HepG2 (cell line): ENCODE data around the gene TLE5. TPM values are rescaled to one million over a fixed set of nuclear protein-coding genes. Genes with fewer than 3 reads are reported as not detected.

Experiments
- AFF4 ChIP-seq: sonication (generic); formaldehyde crosslinking; IDR thresholded peaks from 2 replicates; pipeline ENCODE4 v1.4.0; 2020; ENCODE audit warnings: missing genetic modification reagents
- BCL6 ChIP-seq: IDR thresholded peaks from 2 replicates; pipeline ENCODE4 v1.6.1; 2016; ENCODE audit warnings: missing genetic modification reagents, missing compliant biosample characterization
- CAMTA2 ChIP-seq: sonication (generic); formaldehyde crosslinking; IDR thresholded peaks from 2 replicates; pipeline ENCODE4 v1.4.0; 2020; ENCODE audit warnings: mild to moderate bottlenecking, missing genetic modification reagents, borderline replicate concordance
- ELF1 ChIP-seq: sonication (generic); formaldehyde crosslinking; IDR thresholded peaks from 2 replicates; pipeline ENCODE4 v1.4.0; 2020; ENCODE audit warnings: missing genetic modification reagents
- FOXO1 ChIP-seq: sonication (generic); formaldehyde crosslinking; IDR thresholded peaks from 2 replicates; pipeline ENCODE4 v1.4.0; 2020; ENCODE audit warnings: missing genetic modification reagents
- GPN1 ChIP-seq: sonication (generic); formaldehyde crosslinking; IDR thresholded peaks from 2 replicates; pipeline ENCODE4 v1.5.1; 2020; ENCODE audit warnings: missing genetic modification reagents, borderline replicate concordance
- HBP1 ChIP-seq: IDR thresholded peaks from 2 replicates; pipeline ENCODE4 v1.6.1; 2016; ENCODE audit warnings: low read depth, control low read depth
- KDM6A ChIP-seq: IDR thresholded peaks from 2 replicates; pipeline ENCODE4 v1.6.1; 2016; ENCODE audit warnings: low read depth
- MEIS2 ChIP-seq: sonication (generic); formaldehyde crosslinking; IDR thresholded peaks from 2 replicates; pipeline ENCODE4 v1.9.0; 2021; ENCODE audit warnings: mild to moderate bottlenecking, missing genetic modification reagents
- PHF20 ChIP-seq: sonication (generic); formaldehyde crosslinking; IDR thresholded peaks from 2 replicates; pipeline ENCODE4 v1.5.0; 2020; ENCODE audit warnings: mild to moderate bottlenecking, missing genetic modification reagents
- ZBTB25 ChIP-seq: IDR thresholded peaks from 2 replicates; pipeline ENCODE4 v1.6.1; 2018; ENCODE audit warnings: missing genetic modification reagents
- ZNF407 ChIP-seq: sonication (generic); formaldehyde crosslinking; IDR thresholded peaks from one replicate; pipeline ENCODE4 v1.5.1; 2020; ENCODE audit warnings: mild to moderate bottlenecking, missing genetic modification reagents; ENCODE audit errors: not compliant biosample characterization
- ZSCAN31 ChIP-seq: sonication (generic); formaldehyde crosslinking; IDR thresholded peaks from 2 replicates; pipeline ENCODE4 v1.5.0; 2020; ENCODE audit warnings: low read depth, mild to moderate bottlenecking, missing genetic modification reagents
- polyA plus RNA-seq, 8 experiments: library from polyadenylated mRNA; depleted of rRNA in 3 of 8; stranded (reverse) in 7 of 8; unstranded in 1 of 8; fragments of >200 nt; fragmentation: Illumina TruSeq in 4 of 8; extraction: Trizol in 4 of 8; gene quantifications; 2 replicates each; pipeline versions ENCODE4 v1.2.1 to v1.2.3, GENCODE V29; 2011 to 2016; ENCODE audit warnings: low read depth in 4 of 8, missing spikeins in 1 of 8, mixed read lengths in 1 of 8; ENCODE audit not compliant: insufficient read depth in 1 of 8
- total RNA-seq, 5 experiments: library from RNA; depleted of rRNA; stranded (reverse); fragments of >200 nt; fragmentation: Illumina TruSeq; extraction: Trizol; gene quantifications; 2 replicates each; pipeline ENCODE4 v1.2.3, GENCODE V29; 2016; ENCODE audit warnings: low read depth in 1 of 5

Gene TLE5
- total and polyA plus RNA-seq, 2 of the 13 experiments (the other 11 are each of a cell fraction or from before 2014, with no cell fraction given) = 62.8 to 189 TPM

- TF ChIP-seq ZNF407 (CRISPR knock-in tag) (no peak), AFF4 (CRISPR knock-in tag) (no peak), ELF1 (CRISPR knock-in tag) (peak; percentile 81), ZBTB25 (CRISPR knock-in tag) (peak; percentile 64), HBP1 (CRISPR knock-in tag) (0 out of 2 replicates have a peak, but pooled peaks have one; percentile 50), FOXO1 (CRISPR knock-in tag) (peak; percentile 34; the same call in 1 of the 2 replicates), GPN1 (no peak), BCL6 (CRISPR knock-in tag) (peak; percentile 85), MEIS2 (CRISPR knock-in tag) (no peak; the same call in 1 of the 2 replicates), ZSCAN31 (CRISPR knock-in tag) (no peak), KDM6A (CRISPR knock-in tag) (peak; percentile 85), CAMTA2 (CRISPR knock-in tag) (0 out of 2 replicates have a peak, but pooled peaks have one; percentile 27), PHF20 (CRISPR knock-in tag) (no peak; the same call in 1 of the 2 replicates)
Measured at GRCh38 chr19:3065675-3066357, 3.5 kb upstream of the TLE5 start (continued).
